ENCODE data around the gene TENT4A.
"Not testable (repeated sequence)": the region's sequence is repeated elsewhere in the genome, so short reads cannot be mapped to it uniquely, and the experiment has no call there.

Gene TENT4A

DNA sequence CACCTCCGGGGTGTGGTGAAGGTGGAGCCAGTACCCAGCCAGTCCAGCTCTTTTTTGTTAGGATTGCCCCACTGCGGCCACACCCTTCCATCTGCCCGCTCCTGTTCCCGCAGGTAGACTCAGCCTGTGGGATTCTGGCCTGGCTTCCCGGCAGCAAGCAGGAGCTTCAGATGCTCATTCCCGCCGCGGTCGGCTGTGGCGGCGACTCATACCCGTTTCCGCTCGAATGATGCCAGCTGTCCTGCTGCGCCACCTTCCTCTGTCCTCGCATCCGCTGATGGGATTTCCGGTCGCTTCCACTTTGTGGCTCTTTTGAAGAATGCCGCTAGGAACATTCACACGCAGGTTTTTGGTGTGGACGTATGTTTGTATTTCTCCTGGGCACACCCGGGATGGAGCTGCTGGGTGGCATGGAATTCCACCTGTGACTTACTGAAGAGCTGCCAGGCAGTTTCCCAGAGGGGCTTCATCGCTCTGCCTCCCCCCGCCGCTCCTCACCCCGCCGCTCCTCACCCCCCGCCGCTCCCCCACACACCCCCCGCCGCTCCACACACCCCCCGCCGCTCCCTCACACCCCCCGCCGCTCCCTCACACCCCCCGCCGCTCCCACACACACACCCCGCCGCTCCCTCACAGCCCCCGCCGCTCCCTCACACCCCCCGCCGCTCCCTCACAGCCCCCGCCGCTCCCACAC lies 60.3 kb downstream of the TENT4A start:
- DNase-seq (ENCODE audit: low spot score): no peak

DNA sequence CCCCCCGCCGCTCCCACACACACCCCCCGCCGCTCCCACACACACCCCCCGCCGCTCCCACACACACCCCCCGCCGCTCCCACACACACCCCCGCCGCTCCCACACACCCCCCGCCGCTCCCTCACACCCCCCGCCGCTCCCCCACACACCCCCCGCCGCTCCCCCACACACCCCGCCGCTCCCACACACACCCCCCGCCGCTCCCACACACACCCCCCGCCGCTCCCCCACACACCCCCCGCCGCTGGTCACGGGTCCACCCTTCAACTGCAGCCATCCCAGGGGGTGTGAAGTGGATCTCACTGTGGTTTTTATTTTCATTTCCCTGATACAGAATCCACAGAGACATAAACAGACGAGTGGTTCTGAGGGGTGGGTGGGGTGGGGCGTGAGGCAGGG lies 61.0 kb downstream of the TENT4A start:
- not testable (repeated sequence) for DNase-seq (ENCODE audit: low spot score)

GRCh38 chr5:6774721-6775204 lies 61.5 kb downstream of the TENT4A start:
- DNase-seq (ENCODE audit: low spot score): no peak

GRCh38 chr5:6775571-6775970 lies 62.3 kb downstream of the TENT4A start:
- peak; percentile 63 for DNase-seq (ENCODE audit: low spot score)

DNA sequence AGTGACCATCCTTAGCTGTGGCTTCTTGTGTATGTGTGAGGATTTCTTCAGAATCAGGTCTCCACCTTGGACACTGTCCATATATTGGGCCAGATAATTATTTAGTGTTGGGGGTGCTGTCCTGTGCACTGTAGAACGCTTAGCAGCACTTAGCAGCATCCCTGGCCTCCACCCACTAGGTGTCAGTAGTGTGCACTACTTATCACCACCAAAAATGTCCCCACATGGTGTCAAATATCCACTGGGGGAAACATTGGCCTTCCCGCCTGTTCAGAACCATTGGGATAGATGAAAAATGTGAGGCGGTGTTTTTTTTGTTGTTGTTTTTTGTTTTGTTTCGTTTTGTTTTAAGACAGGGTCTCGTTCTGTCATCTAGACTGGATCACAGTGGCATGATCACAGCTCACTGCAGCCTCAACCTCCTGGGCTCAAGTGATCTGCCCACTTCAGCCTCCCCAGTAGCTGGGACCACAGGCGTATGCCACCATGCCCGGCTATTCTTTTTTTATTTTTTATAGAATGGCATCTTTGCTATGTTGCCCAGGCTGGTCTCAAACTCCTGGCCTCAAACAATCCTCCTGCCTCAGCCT lies 67.7 kb downstream of the TENT4A start:
- DNase-seq (ENCODE audit: low spot score): no peak

DNA sequence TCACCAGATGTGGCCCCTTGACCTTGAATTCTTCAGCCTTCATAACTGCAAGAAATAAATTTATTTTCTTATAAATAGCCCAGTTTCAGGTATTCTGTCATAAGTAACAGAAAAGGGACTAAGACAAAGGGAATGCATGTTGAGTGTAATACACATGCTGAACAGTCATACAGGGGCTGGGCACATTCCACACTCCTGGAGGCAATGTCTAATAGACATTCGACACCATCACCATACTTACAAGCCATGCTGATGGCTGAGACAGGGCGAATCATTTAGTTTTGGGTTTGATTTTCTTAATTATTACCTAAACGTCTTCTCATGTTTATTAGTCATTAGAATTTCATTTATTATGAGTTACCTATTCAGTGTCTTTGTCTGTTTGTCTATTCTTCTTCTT lies 68.5 kb downstream of the TENT4A start:
- no peak for DNase-seq (ENCODE audit: low spot score)

GRCh38 chr5:6783787-6784186 lies 70.6 kb downstream of the TENT4A start:
- no peak for DNase-seq (ENCODE audit: low spot score)

- no peak for DNase-seq (ENCODE audit: low spot score)
Observed at GRCh38 chr5:6784481-6784880, 71.2 kb downstream of the TENT4A start.

DNA sequence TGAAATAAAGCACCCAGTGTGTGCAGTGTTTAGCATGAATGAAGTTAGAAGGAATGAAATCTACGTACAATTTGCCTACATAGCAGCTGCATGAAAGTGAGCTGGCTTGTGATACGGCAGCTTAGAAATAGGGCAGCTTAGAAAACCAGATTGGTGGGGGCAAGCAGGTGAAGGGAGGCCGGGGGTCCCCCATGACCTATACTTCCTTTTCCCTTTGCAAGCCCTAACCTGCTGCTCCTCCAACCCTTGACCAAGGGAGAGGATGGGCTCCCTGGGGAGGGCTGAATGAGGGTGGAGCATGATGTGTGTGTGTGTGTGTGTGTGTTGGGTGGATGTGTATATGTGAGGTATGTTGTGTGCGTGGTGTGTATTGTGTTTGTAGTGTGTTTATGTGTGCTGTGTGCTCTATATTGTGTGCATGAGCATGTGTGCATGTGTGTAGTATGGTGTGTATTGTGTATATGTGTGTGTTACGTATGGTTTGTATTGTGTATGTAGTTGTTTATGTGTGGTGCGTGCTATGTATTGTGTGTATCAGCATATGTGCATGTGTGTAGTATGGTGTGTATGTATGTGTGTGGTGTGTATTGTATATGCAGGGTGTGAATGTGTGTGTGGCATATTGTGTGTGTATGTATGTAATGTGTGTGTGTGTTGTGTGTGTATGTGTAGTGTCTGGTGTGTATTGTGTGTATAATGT lies 72.1 kb downstream of the TENT4A start:
- no peak for DNase-seq (ENCODE audit: low spot score)

DNA sequence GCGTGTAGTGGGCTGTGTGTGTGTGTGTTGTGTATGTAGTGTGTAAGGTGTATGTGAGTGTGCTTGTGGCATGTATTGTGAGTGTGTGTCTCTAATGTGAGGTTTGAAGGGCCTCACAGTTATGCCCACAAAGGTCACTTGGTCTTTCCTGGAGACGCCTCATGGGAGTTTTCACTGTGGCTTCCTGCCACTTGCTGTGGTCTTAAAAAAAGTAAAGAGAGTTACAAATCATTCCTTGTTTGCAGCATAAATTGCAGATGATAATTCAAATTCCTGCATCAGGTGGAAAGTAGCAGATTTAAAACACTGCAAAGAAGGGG lies 72.6 kb downstream of the TENT4A start:
- DNase-seq (ENCODE audit: low spot score): no peak

- DNase-seq (ENCODE audit: low spot score): no peak
Observed at GRCh38 chr5:6786786-6787495, 73.7 kb downstream of the TENT4A start.

GRCh38 chr5:6787941-6788340 lies 74.7 kb downstream of the TENT4A start:
- no peak for DNase-seq (ENCODE audit: low spot score)

DNA sequence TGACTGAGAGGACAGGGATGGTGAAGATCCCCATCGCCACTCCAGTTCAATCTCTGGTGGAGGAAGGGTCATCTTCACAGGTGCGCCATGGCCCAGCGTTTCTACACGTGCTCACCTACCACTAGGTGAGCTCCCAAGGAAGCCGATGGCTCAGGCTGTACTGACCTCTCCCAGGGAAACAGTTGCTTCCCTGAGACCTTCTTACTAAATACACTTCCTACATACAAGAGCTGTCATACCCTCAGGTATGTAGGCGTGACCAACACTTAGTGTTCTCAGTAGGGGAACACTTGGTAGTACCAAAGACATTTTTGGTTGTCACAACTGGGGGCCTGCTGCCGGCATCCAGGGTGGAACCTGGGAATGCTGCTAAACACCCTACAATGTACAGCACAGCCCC lies 75.2 kb downstream of the TENT4A start:
- DNase-seq (ENCODE audit: low spot score): no peak

DNA sequence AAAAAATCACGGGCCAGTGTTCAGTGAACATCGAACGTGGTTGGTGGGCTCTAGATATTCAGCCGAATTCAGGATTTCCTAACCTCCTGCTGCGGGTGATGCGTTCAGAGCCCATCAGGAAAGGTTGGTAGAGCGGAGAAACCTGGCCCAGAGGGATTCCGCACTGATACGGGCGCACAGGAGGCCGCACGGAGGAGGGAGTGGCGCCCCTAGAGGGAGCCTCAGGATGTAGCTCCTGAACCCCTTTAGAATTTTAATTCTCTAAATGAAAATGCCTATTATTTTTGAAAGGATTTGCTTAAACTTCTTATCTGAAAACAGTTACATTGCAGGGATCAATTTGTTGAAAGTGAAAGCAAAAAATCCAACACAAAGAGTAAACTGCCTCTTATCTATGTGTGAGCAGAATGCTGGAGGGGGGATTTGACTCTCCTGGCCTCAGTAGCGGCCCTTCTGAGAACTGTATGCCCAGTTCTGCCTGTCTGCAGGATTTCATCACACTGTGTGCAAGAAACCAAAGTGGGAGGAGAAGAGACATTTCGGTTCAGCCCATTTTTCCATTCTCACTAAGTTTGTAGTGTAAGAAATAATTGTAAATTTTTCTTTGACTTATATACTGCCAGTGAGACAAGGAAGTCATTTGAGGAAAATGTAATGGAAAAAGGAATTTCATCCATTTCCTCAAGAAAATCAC lies 75.9 kb downstream of the TENT4A start:
- no peak for DNase-seq (ENCODE audit: low spot score)

DNA sequence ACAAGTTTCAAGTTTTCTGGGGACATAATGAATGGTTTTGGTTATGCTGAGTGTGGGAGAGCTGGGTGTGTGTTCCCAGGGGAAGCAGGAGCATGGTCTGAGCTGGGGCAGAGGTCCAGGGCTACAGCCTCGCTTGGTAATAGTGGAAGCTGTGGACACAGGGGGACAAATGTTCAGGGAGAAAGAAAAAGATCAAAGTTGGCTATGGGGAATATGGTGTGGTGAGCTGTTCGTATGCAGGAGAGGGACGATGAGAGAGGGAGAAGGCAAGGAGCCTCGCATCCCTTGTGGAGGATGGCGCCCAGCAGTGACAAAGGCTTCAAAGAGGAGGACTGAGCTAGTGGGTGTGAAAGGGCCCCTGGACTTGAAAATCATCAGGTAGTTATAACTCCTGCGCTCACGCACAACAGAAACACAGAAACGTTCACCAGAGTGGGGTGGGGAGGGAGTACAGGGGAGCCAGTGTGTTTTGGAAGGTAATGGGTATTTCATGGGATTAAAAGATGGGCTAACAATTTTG lies 77.2 kb downstream of the TENT4A start:
- DNase-seq (ENCODE audit: low spot score): no peak

DNA sequence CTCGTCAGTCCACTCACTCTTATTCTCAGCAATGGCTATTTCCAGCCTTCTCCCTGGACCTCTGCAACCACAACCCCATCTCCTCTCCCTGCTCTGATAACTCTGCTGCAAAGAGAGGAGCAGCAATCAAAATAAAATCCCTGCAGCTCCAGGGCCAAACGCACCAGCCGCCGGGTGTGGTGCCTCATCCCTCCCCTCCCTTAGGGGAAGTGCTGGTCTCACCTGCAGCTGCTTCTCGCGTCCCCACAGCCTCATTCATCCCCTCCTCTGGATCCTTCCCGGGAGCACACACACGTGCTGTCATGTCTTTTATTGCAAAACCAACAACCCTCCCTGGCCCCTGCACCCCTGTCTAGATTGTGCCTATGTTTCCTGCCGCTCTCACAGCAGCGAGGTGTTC lies 77.8 kb downstream of the TENT4A start:
- no peak for DNase-seq (ENCODE audit: low spot score)

- DNase-seq (ENCODE audit: low spot score): no peak
Observed at GRCh38 chr5:6792376-6792775, 79.1 kb downstream of the TENT4A start.

- no peak for DNase-seq (ENCODE audit: low spot score)
Observed at GRCh38 chr5:6792911-6793471, 79.8 kb downstream of the TENT4A start.

- no peak for DNase-seq (ENCODE audit: low spot score)
Observed at GRCh38 chr5:6801236-6801635, 88.0 kb downstream of the TENT4A start.

DNA sequence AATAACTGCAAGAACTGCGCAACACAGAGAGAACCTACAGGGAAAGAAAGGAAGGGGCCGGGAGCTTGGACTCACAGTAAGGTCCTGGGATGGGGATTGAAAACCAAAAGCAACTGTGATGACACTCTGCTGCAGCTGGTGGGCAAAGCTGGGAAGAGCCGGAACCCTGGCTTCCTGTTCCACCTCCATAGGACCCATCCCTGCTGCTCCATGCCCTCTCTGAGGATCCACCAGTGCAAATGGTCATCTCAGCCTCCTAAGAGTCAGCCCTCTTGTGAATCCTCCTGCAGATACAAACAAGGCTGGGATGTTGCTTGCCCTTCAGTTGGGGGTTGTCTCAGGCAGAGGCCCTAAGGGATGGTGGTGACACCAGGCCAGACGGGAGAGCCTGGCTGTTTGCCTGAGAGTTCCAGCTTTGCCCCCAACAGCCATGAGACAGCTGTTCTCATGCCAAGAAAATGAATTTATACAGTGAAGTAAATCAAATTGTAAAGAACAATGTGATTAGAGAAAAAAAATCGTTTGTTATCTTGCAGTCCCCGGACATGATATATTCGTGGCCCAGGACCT lies 90.8 kb downstream of the TENT4A start:
- DNase-seq (ENCODE audit: low spot score): no peak

DNA sequence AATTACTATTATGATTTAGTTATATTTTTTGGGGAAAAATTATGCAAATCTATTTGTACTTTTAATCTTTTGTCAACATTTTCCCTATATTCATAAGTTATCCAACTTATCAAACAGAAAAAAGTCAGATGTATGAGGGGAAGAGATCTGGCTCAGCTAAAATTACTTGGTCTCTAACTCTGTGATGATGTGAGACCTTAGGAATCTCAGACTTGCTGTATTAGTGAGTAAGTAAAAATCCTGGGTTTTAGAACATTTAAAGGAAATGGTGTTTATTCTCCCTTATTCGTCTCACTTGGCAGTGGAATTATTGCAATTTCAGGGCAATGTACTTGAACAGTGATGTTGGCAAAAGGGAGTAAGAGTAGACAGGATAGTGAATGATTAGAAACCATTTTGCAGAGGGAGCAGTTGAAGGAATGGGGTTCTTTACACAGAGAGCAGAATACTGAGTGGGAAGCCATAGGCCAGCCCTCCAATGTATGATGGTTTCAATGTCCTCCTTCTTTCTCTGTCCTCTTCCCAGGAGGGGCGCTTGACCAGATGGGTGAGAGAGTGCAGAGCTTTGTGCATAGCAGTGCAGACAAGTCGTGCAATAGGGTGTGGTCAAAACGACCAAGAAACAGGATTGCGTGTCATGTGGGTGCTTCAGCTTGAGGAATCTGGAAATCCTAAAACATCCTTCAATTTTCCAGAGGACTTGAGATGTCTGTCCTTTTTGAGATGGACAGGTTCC lies 91.7 kb downstream of the TENT4A start:
- peak; percentile 24 for DNase-seq (ENCODE audit: low spot score)
